GM18520 (cell line): ENCODE measurements around the gene EP400.

Source experiments
- ATAC-seq: cut with Tn5 transposase; IDR thresholded peaks from one replicate; pipeline ENCODE4 v1.9.1; 2021; ENCODE audit not compliant: unreplicated experiment

EP400 gene

GRCh38 chr12:132111654-132112304, 162.0 kb downstream of the EP400 start:
- ATAC-seq = no peak

- no peak for ATAC-seq
These were observed 164.9 kb downstream of the EP400 start for GRCh38 chr12:132114667-132115066.

GRCh38 chr12:132115500-132115899, 165.8 kb downstream of the EP400 start:
- no peak for ATAC-seq

- ATAC-seq = no peak
These were observed 167.2 kb downstream of the EP400 start for GRCh38 chr12:132116709-132117557.

GRCh38 chr12:132117558-132117875, 167.8 kb downstream of the EP400 start:
- ATAC-seq = no peak

GRCh38 chr12:132118876-132119275, 169.1 kb downstream of the EP400 start:
- no peak for ATAC-seq

GRCh38 chr12:132121283-132121682, 171.5 kb downstream of the EP400 start:
- no peak for ATAC-seq

- no peak for ATAC-seq
These were observed 174.4 kb downstream of the EP400 start for GRCh38 chr12:132123970-132124765.

- ATAC-seq = no peak
These were observed 175.2 kb downstream of the EP400 start for GRCh38 chr12:132124766-132125425.

- ATAC-seq = no peak
These were observed 176.0 kb downstream of the EP400 start for GRCh38 chr12:132125736-132126135.

- ATAC-seq = no peak
These were observed 177.3 kb downstream of the EP400 start for GRCh38 chr12:132127041-132127440.

GRCh38 chr12:132129007-132129406, 179.3 kb downstream of the EP400 start:
- no peak for ATAC-seq

- ATAC-seq = no peak
These were observed 180.9 kb downstream of the EP400 start for GRCh38 chr12:132130690-132131089.
